Endodermal cell (in vitro differentiated cells): ENCODE measurements around the gene ANXA3. TPM values are rescaled to one million over a fixed set of nuclear protein-coding genes. Genes with fewer than 3 reads are reported as not detected.
"Not testable (repeated sequence)": the region's sequence is repeated elsewhere in the genome, so short reads cannot be mapped to it uniquely, and the experiment has no call there.

ENCODE experiments used
- DNase-seq: peaks from one replicate; pipeline ENCODE4 v3.0.0-alpha.2; 2017
- H3K27ac ChIP-seq: 2 replicates; pipeline ENCODE4 v1.5.1; 2013; ENCODE audit warnings: mild to moderate bottlenecking, low read depth, low read length, moderate library complexity
- H3K27me3 ChIP-seq: 2 replicates; pipeline ENCODE4 v1.6.1; 2013; ENCODE audit warnings: mild to moderate bottlenecking, low read length, moderate library complexity; ENCODE audit not compliant: insufficient read depth, control insufficient read depth, poor library complexity, severe bottlenecking
- H3K36me3 ChIP-seq: 2 replicates; pipeline ENCODE4 v1.7.0; 2013; ENCODE audit warnings: mild to moderate bottlenecking, low read length, moderate library complexity; ENCODE audit not compliant: control insufficient read depth, insufficient read depth
- H3K4me1 ChIP-seq: one replicate; pipeline ENCODE4 v1.7.0; 2013; ENCODE audit warnings: low read length; ENCODE audit not compliant: control insufficient read depth, insufficient read depth
- H3K4me3 ChIP-seq: 2 replicates; pipeline ENCODE4 v1.5.1; 2013; ENCODE audit warnings: mild to moderate bottlenecking, low read length, moderate library complexity
- H3K9ac ChIP-seq: 2 replicates; pipeline ENCODE4 v1.6.1; 2013; ENCODE audit warnings: mild to moderate bottlenecking, low read length, moderate library complexity; ENCODE audit not compliant: poor library complexity, severe bottlenecking; ENCODE audit errors: extremely low read depth
- H3K9me3 ChIP-seq: 2 replicates; pipeline ENCODE4 v1.6.1; 2013; ENCODE audit warnings: mild to moderate bottlenecking, low read length, moderate library complexity; ENCODE audit not compliant: control insufficient read depth
- H3K27ac Mint-ChIP-seq: 2 replicates; pipeline ENCODE4 v1.8.0; 2020; ENCODE audit warnings: mixed read lengths
- H3K27me3 Mint-ChIP-seq: 2 replicates; pipeline ENCODE4 v1.8.0; 2021; ENCODE audit warnings: mild to moderate bottlenecking, mixed read lengths; ENCODE audit not compliant: insufficient read depth
- H3K36me3 Mint-ChIP-seq: 2 replicates; pipeline ENCODE4 v1.8.0; 2020; ENCODE audit warnings: low read depth, mixed read lengths
- H3K4me1 Mint-ChIP-seq: 2 replicates; pipeline ENCODE4 v1.8.0; 2020; ENCODE audit warnings: mixed read lengths
- H3K4me3 Mint-ChIP-seq: 2 replicates; pipeline ENCODE4 v1.8.0; 2020; ENCODE audit warnings: mild to moderate bottlenecking, moderate library complexity, mixed read lengths
- H3K9me3 Mint-ChIP-seq: 2 replicates; pipeline ENCODE4 v1.8.0; 2020; ENCODE audit warnings: mild to moderate bottlenecking, mixed read lengths
- WGBS, 2 experiments: methylation state at CpG; one replicate each; pipeline versions ENCODE4 v1.1.5 to v1.1.7; 2013; ENCODE audit warnings: missing lambda C conversion rate in 2 of 2, mixed read lengths in 1 of 2; ENCODE audit not compliant: insufficient coverage in 1 of 2, insufficient read length in 1 of 2; 5-methylcytosine and 5-hydroxymethylcytosine counted together
- total RNA-seq, 2 donors: library from RNA; stranded (reverse); fragmentation: NEBNext Ultra II Directional in 1 of 2; extraction: Animal tissue kit (Norgen Biotek cat#: 25700) in 1 of 2; gene quantifications; 2 replicates in 1 of 2; 3 replicates in 1 of 2; pipeline ENCODE4 v1.2.1, GENCODE V29; 2021
- TF ChIP-seq, protein P1 (sequence below): fragments of 200-600 bp; sonication (generic); conservative IDR thresholded peaks from 2 replicates; pipeline ENCODE4 v1.5.0; 2021; ENCODE audit warnings: antibody characterized with exemption, mild to moderate bottlenecking

The ANXA3 gene
- total RNA-seq, 2 donors from 2014 or later, result 25.5 to 43.9 TPM

DNA sequence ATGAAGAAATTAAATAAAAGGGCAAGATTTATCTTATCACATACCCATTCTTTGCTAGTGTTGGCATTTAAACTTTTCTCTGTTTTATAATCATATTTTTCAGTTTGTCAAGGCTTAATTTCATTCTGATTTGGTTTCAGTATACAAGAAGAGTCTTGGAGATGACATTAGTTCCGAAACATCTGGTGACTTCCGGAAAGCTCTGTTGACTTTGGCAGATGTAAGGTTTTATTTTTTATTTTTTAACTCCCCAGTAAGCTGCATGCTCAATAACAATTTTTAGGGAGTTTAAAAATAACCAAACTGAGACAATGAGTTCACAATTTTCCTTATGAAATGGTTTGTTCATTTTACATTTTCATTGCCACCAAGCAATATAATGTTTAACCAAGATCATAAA, 39.8 kb downstream of the ANXA3 start:
- Mint-ChIP-seq H3K27ac (no peak overlapping the region), H3K27me3 (no peaks in the 10 kb centered on the region), H3K4me1 (peaks cover 4% of the 10 kb centered on the region), H3K36me3 (peaks cover 34% of the 10 kb centered on the region), H3K9me3 (no peaks in the 10 kb centered on the region), H3K4me3 (no peak overlapping the region)
- WGBS, 2 experiments, result 88% methylated on average over 2 of the region's 2 CpGs; no CpG with 5 or more reads in 1 of the 2 experiments
- Histone ChIP-seq H3K36me3 (peaks cover 86% of the 10 kb centered on the region), H3K27ac (no peak overlapping the region), H3K4me1 (no peaks in the 10 kb centered on the region), H3K9ac (no peak overlapping the region), H3K4me3 (no peak overlapping the region), H3K27me3 (no peaks in the 10 kb centered on the region), H3K9me3 (no peaks in the 10 kb centered on the region)
- TF ChIP-seq, protein P1, sequence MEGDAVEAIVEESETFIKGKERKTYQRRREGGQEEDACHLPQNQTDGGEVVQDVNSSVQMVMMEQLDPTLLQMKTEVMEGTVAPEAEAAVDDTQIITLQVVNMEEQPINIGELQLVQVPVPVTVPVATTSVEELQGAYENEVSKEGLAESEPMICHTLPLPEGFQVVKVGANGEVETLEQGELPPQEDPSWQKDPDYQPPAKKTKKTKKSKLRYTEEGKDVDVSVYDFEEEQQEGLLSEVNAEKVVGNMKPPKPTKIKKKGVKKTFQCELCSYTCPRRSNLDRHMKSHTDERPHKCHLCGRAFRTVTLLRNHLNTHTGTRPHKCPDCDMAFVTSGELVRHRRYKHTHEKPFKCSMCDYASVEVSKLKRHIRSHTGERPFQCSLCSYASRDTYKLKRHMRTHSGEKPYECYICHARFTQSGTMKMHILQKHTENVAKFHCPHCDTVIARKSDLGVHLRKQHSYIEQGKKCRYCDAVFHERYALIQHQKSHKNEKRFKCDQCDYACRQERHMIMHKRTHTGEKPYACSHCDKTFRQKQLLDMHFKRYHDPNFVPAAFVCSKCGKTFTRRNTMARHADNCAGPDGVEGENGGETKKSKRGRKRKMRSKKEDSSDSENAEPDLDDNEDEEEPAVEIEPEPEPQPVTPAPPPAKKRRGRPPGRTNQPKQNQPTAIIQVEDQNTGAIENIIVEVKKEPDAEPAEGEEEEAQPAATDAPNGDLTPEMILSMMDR, result no peak
- no peak for DNase-seq

DNA sequence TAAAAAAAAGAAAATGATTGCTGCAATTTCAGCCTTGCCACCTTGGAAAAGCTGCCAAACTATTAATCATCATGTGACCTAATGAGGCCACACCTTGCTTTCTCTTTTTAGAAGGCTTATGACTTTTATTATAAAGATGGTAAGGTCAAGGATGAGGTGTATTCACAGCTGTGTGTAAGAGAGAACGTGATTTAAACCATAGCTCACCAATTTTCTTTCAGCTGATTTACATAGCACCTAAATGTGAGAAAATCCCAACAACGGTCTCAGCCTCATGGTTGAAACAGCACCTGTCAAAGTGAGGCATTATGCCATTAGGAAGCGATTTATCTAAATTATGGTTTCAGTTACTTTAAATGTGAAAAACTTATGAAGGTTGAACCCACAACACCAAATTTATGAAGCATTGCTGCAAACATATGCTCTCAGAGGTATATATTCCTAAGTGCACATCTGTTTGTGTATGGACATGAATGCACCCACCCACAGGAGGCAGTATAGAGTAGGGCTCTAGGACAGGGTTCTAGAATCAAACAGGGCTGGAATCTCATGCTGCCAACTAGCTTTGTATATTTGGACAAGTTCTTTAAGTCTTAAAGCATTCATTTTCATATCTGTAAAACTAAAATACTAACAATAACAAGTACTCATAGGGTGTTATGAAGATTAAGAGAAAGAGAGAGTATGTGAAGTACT, 40.7 kb downstream of the ANXA3 start:
- Histone ChIP-seq H3K36me3 (peaks cover 85% of the 10 kb centered on the region), H3K9me3 (no peaks in the 10 kb centered on the region), H3K4me3 (no peak overlapping the region), H3K27me3 (no peaks in the 10 kb centered on the region), H3K4me1 (no peaks in the 10 kb centered on the region), H3K9ac (no peak overlapping the region), H3K27ac (no peak overlapping the region)
- Mint-ChIP-seq H3K27me3 (no peaks in the 10 kb centered on the region), H3K9me3 (no peaks in the 10 kb centered on the region), H3K4me3 (no peak overlapping the region), H3K27ac (no peak overlapping the region), H3K4me1 (peaks cover 4% of the 10 kb centered on the region), H3K36me3 (peaks cover 31% of the 10 kb centered on the region)
- DNase-seq, result peak; percentile 71
- TF ChIP-seq, protein P1, result peak; percentile 82
- 98% methylated on average over 3 of the region's 3 CpGs; no CpG with 5 or more reads in 1 of the 2 experiments for WGBS, 2 experiments

DNA sequence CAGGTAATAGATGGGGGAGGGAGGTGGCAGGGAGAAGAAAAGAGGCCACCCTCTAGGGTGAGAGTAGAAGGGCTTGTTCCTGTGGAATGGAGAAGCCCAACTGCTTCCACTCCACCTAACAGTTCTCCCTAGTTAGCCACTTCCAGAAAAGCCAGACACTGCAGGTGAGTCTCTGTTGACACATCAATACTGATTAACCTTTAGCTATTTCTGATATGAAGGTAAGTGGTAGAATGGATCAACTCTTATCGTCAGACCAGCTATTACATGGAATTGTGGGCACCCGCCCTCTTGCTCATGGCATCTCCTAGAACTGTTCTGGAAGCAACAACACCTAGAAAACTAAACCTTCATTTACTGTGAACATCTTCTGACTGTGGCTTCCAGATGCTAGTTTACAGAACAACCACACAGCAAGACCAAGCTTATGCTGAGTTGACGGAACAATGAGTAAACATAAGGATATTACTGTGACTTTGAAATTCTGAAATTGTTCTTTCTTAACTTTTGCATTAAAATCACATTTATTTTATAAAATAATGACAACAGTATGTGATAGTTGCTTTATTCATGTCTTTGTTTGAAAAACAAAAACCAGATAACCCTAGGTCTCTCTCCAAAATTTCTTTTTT, 44.7 kb downstream of the ANXA3 start:
- 83 to 92% methylated on average over 1 to 3 of the region's 3 CpGs for WGBS, 2 experiments
- H3K9me3 ChIP-seq, result no peaks in the 10 kb centered on the region
- H3K9ac ChIP-seq, result no peak overlapping the region
- no peaks in the 10 kb centered on the region for H3K27me3 ChIP-seq
- Mint-ChIP-seq H3K4me1 (peaks cover 4% of the 10 kb centered on the region), H3K27me3 (no peaks in the 10 kb centered on the region), H3K4me3 (no peak overlapping the region), H3K9me3 (no peaks in the 10 kb centered on the region), H3K27ac (no peak overlapping the region), H3K36me3 (peaks cover 46% of the 10 kb centered on the region)
- H3K4me3 ChIP-seq, result no peak overlapping the region
- H3K36me3 ChIP-seq, result peaks cover 90% of the 10 kb centered on the region
- H3K27ac ChIP-seq, result no peak overlapping the region
- TF ChIP-seq, protein P1, result no peak
- no peaks in the 10 kb centered on the region for H3K4me1 ChIP-seq
- DNase-seq, result no peak

DNA sequence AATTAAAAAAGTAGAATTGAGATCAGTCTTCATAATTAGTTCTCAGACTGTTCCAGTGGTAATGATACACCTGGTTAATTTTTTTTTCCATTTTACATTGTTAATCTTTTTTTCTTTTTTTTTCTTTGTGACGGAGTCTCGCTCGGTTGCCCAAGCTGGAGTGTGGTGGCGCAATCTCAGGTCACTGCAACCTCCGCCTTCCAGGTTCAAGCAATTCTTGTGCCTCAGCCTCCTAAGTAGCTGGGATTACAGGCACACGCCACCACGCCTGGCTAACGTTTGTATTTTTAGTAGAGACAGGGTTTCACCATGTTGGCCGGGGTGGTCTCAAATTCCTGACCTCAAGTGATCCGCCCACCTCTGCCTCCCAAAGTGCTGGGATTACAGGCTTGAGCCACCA, 46.9 kb downstream of the ANXA3 start:
- not testable (repeated sequence) for H3K27me3 Mint-ChIP-seq, H3K9me3 ChIP-seq, DNase-seq, H3K27ac ChIP-seq, H3K9ac ChIP-seq, H3K4me1 ChIP-seq, H3K9me3 Mint-ChIP-seq, H3K4me3 ChIP-seq, H3K27ac Mint-ChIP-seq, H3K27me3 ChIP-seq, H3K4me1 Mint-ChIP-seq, H3K4me3 Mint-ChIP-seq
- H3K36me3 ChIP-seq, result peaks cover 90% of the 10 kb centered on the region
- peaks cover 48% of the 10 kb centered on the region for H3K36me3 Mint-ChIP-seq
- WGBS, 2 experiments, result 95 to 97% methylated on average over 4 to 10 of the region's 10 CpGs
